ENCODE data around the gene ALDH3A2.

Gene ALDH3A2

GRCh38 chr17:19714542-19715411 lies 66.2 kb downstream of the ALDH3A2 start:
- DNase-seq (ENCODE audit: low read depth, low spot score): no peak

DNA sequence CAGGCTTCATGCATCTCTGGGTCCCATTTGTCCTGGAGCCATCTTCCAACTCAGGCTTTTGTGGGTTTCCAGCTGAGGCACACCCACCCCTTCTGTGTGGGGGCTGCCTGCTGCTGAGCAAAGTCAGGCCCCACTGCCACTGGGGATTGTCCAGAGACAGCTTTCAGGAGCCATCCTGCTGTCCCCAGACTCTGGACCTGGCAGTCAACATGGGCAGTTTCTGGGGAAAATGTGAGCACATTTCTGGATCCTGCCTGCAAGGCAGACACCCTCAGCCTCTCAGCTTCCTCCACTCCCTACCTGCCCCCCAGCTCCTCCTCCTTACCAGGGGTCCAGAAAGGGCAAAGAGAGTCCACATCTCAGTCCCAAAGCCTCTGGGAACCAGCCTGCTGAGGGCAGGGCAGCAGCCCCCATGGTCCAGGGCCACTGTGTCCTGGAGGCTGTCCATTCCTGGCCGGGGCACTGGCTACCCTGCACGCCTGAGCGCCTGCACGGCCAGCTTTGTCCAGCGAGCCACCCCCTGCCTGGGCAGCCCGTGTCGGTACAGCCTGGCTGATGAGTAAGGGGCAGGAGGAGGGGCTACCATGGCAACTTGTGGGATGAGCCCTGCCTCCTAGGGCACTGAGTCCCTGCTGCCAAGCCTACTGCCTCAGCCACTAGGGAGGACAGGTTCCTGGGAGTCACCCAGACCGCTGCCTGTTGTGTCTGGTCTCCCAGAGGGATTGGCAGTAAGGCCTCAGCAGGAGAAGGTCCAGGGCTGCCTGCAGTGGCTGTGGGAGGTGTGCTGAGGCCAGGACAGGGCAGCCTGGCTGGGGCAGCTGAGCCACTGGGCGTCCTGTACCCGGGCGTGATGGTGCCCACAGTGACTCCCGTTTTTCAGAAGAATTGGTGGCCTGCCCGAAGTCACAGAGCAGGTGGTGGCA lies 67.8 kb downstream of the ALDH3A2 start, which contains the start of gene SLC47A2:
Gene SLC47A2, minus strand, starts transcription at position 477 of the 923 bp plus-strand sequence. Its CDS starts 29 bp downstream, at position 448.
- DNase-seq (ENCODE audit: low read depth, low spot score): no peak

- DNase-seq (ENCODE audit: low read depth, low spot score): no peak
Measured at GRCh38 chr17:19717031-19717360, 68.4 kb downstream of the ALDH3A2 start.

GRCh38 chr17:19717411-19717908 lies 68.9 kb downstream of the ALDH3A2 start:
- DNase-seq (ENCODE audit: low read depth, low spot score): no peak

GRCh38 chr17:19718041-19718612 lies 69.6 kb downstream of the ALDH3A2 start:
- DNase-seq (ENCODE audit: low read depth, low spot score): no peak

DNA sequence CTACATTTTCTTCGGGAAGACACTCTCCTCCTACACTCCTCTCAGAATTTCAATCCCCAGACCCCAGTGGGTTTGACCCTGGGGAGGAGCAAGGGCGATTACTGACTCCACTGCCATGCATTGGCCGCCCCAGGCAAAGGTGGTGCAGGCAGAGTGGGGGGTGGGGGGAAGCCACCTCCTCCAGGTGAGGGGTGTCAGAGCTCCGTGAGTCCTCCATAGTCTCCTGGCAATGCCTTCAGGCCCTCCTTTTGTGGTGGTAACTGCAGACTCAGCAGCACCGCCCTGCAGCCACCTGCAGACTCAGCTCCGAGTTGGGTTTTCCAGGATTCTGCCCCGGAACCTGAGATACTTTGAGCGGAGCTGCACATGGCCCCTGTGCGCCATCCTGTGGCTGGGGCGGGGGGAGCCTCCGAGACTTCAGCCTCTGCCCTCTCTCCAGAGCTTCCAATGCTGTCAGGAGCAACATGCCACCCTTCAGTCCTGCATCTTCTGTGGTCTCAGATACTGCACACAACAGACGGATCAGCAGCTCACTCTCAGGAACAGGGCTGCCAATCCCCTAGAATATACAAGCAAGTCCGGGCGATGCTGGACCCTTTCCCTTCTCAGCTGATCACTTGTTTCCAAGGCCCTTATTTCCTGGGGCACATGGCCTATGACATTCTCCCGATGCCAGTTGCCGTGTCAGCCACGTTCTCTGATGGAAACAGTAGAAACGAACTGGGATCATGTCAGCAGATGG lies 70.2 kb downstream of the ALDH3A2 start:
- DNase-seq (ENCODE audit: low read depth, low spot score): no peak

DNA sequence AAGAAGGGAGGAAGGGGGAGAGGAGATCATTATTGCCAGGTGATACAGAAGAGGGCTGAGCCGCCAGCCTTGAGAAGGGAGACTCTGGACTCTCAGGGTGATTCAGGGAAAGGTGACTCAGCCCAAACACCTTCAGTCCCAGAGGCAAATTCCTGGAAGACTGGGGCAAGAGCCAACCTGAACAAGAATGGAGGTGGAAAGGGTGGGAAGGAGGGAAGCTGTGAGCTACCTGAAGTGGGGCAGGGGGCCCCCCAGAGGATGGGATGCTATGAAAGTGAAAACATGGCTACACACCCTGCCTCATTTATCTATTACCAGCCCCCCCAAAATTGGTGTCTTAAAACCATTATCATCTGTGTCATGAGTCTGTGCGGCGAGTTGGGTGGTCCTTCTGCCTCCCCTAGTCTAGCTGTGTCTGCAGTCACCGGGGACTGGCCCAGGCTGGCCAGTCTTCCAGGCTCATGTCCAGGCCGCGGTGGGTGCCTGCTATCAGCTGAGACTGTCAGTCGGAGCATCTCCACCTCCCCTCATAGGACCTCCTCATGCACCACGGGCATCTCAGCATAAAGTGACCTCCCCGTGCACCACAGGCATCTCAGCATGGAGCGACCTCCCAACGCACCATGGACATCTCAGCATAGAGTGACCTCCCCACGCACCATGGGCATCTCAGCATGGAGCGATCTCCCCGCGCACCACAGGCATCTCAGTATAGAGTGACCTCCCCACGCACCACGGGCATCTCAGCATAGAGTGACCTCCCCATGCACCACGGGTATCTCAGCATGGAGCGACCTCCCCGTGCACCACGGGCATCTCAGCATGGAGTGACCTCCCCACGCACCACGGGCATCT lies 71.0 kb downstream of the ALDH3A2 start:
- no peak for DNase-seq (ENCODE audit: low read depth, low spot score)

- DNase-seq (ENCODE audit: low read depth, low spot score): no peak
Measured at GRCh38 chr17:19720210-19720475, 71.6 kb downstream of the ALDH3A2 start.

DNA sequence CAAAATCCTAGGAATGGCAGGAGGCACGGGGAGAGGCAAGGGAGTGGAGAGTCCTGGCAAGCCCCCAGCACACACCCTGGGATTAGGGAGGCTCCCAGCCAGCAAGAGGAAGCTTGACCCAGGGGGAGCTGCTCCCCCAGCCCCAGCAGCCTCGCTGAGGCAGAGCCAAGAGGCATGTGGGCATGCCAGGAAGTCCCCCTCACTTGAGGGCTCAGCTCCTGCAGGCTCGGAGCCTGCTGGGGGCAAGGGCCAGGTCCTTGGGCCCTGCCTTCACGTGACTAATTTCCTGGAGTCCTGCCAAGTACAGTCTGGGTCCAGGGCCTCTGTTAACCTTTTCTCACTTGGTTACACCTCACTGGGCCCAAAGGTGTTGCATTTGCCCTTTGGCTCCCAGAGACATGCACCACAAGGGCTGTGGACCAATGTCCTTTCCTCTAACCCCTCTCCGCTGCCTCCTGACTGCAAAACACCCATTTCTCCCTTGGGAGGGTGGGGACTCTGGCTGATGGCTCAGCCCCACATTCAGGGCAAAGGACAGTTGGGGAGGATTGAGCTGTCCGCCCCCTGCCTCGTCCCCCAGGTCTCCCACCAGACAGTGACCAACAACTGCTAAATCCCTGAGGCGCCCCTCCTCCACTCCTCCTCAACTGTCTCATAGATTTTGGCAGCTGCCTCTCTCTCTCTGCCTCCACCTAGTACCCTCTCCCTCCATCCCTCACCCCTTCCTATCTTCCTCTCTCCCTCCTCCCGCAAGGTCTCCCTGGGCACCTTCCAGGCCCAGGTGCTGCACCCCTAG lies 72.3 kb downstream of the ALDH3A2 start:
- DNase-seq (ENCODE audit: low read depth, low spot score): no peak

- DNase-seq (ENCODE audit: low read depth, low spot score): no peak
Measured at GRCh38 chr17:19723964-19724363, 75.4 kb downstream of the ALDH3A2 start.

- DNase-seq (ENCODE audit: low read depth, low spot score): no peak
Measured at GRCh38 chr17:19724501-19725420, 76.2 kb downstream of the ALDH3A2 start.

DNA sequence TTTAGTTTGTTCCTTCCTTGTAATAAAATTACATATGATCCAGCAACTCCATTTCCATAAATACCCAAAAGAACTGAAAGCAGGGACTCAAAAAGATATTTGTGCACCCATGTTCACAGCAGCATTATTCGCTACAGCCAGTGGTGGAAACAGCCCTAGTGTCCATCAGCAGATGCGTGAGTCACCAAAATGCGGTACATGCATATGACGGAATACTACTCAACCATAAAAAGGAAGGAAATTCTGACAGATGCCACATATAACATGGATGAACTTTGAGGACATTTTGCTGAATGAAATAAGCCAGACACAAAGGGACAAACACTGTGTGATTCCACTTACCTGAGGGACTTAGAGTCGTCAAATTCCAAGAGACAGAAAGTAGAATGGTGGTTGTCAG lies 76.9 kb downstream of the ALDH3A2 start:
- no peak for DNase-seq (ENCODE audit: low read depth, low spot score)

GRCh38 chr17:19726631-19727376 lies 78.3 kb downstream of the ALDH3A2 start:
- no peak for DNase-seq (ENCODE audit: low read depth, low spot score)
